Putamen (tissue), 1 donor: Measurements from ENCODE around the gene PBRM1.

ENCODE experiments used
- DNase-seq: peaks from one replicate; pipeline ENCODE4 v3.0.0-alpha.2; 2016; ENCODE audit warnings: low spot score

Gene PBRM1

DNA sequence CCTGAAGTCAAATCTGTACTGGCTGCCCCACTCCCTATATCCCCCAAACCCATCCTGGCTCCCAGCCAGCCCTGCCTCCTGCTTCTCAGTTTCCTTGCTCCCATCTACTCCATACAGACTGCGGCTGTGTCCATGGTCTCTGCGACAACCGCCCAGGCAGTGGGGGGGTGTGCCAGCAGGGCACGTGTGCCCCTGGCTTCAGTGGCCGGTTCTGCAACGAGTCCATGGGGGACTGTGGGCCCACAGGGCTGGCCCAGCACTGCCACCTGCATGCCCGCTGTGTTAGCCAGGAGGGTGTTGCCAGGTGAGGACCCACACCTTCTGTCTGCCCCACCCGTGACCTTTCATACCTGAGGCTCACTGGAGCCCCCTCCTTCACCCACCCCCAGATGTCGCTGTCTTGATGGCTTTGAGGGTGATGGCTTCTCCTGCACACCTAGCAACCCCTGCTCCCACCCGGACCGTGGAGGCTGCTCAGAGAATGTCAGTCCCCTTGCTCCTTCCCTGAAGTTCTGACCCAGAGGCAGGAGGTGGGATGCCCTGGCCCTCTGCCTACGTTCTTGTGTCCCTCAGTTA, 175.9 kb downstream of the PBRM1 start:
- DNase-seq = no peak

DNA sequence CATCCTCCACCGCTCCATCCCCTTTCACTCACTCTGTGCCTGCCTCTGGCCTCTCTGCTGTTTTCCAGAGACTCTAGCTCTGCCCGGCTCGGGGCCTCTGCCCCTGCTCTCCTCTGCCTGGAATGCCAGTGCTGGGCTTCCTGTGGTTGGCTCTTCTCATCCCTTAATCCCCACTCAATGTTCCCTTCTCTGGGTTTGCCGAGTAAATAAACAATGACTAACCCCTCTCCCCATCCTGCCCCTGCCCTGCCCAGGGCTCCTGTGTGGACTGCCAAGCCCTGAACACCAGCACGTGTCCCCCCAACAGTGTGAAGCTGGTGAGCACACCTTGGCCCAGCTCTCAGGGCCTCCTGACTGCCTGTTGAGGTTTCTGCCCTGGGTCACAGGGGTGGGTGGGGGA, 178.4 kb downstream of the PBRM1 start:
- no peak for DNase-seq

DNA sequence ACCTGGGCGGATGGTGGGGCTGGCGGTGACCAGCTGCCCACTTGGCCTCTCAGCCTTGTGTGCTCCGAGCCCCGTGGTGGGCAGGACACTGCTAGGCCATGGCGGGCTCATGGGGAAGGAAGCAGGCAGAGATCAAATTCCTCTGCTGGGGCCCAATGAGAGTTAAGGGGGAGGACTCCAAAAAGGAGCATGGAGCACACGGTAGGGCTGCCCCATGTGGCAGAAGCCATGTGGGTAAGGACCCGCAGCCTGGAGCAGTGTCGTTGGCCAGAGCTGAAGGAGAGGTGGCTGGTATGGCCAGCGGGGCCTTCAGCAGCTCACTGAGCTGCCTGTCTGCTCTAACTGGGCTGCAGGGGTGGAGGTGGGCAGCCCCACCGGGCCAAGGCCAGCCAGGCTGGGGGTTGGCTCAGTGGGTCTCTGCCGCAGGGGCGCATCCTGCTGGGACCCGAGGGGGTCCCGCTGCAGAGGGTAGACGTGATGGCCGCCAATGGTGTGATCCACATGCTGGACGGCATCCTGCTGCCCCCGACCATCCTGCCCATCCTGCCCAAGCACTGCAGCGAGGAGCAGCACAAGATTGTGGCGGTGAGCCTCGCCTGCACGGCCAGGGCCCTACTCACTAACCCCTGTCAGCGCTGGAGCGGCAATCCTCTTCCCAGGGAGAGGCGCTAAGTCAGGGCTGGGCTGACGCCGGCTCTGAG, 179.3 kb downstream of the PBRM1 start:
- DNase-seq = no peak

DNA sequence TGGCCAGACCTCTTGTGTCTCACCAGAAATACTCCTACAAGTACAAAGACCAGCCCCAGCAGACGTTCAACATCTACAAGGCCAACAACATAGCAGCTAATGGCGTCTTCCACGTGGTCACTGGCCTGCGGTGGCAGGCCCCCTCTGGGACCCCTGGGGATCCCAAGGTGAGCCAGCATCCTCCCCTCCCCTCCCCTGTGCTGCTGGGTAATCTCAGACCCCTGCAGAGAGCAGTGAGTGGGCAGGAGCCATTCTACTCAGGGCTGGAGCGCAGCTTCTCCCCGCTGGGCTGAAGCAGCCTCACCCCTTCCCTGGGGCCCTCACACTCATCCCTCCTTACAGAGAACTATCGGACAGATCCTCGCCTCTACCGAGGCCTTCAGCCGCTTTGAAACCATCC, 180.7 kb downstream of the PBRM1 start:
- no peak for DNase-seq

DNA sequence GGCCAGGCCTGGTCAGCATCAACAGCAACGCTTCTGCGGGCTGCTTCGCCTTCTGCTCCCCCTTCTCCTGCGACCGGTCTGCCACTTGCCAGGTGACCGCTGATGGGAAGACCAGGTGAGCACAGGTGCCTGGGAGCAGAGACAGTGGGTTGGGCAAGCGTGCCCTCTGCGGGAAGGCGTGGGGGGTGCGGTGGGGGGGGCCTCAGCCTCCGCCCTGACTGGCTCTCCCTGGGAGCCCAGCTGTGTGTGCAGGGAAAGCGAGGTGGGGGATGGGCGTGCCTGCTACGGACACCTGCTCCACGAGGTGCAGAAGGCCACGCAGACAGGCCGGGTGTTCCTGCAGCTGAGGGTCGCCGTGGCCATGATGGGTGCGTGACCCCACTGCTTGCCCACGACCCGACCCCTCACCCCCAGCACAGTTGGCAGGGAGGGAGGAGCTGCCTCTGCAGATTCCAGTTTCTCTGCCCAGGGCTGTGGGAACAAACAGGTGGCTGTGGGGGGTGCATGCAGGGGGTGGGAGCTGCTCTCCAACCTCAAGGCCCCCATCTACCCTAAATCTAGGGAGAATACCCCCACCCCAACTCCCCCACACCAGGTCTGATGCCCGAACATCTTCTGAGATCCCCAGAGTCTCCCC, 181.8 kb downstream of the PBRM1 start:
- no peak for DNase-seq

DNA sequence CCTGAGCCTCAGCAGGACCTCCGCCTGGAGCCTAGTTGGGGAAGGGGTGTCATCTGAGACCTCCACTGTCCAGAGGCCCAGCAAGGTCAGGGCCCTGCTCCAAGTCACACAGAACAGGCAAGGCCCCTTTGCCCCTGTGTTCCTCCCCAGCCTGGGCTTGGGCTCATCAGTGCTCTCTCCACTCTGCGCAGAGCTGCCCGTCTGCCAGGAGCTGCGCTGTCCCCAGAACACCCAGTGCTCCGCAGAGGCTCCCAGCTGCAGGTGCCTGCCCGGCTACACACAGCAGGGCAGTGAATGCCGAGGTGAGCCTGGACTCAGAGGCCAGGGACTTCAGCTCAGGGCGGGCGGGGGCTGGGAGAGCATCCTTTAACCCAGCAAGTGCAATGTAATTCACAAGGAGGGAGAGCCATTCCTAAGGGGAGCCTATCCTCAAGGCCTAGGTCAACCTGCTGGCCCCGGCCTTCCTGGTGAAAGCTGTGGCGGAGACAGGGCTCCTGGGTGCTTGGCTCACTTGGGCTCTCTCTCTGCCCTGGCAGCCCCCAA, 182.8 kb downstream of the PBRM1 start:
- no peak for DNase-seq

DNA sequence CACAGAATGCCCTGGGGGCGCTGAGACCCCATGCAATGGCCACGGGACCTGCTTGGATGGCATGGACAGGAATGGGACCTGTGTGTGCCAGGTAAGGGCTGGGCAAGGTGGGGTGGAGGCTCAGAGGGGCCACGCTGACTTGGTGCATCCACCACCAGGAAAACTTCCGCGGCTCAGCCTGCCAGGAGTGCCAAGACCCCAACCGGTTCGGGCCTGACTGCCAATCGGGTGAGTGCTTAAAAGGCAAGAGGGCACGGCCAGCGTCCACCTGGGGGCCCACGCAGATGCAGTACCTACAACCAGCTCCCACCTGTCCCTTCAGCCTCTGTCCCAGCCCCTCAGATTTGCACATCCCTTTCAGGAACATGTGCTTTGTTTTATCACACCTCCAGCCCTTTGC, 183.7 kb downstream of the PBRM1 start:
- DNase-seq = no peak

DNA sequence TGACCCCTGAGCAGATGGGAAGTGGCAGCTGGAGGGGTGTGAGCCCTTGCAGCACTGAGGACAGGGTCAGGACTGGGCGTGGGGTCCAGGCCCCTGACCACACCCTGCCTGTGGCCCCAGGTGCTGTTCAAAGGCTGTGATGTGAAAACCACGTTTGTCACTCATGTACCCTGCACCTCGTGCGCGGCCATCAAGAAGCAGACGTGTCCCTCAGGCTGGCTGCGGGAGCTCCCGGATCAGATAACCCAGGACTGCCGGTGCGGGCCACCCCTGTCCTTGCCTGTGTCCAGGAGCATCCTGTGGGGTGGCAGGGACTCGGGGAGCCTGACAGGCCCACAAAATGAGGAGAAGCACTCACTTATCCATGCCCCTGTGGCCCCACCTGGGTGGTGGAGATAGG, 184.7 kb downstream of the PBRM1 start:
- no peak for DNase-seq

DNA sequence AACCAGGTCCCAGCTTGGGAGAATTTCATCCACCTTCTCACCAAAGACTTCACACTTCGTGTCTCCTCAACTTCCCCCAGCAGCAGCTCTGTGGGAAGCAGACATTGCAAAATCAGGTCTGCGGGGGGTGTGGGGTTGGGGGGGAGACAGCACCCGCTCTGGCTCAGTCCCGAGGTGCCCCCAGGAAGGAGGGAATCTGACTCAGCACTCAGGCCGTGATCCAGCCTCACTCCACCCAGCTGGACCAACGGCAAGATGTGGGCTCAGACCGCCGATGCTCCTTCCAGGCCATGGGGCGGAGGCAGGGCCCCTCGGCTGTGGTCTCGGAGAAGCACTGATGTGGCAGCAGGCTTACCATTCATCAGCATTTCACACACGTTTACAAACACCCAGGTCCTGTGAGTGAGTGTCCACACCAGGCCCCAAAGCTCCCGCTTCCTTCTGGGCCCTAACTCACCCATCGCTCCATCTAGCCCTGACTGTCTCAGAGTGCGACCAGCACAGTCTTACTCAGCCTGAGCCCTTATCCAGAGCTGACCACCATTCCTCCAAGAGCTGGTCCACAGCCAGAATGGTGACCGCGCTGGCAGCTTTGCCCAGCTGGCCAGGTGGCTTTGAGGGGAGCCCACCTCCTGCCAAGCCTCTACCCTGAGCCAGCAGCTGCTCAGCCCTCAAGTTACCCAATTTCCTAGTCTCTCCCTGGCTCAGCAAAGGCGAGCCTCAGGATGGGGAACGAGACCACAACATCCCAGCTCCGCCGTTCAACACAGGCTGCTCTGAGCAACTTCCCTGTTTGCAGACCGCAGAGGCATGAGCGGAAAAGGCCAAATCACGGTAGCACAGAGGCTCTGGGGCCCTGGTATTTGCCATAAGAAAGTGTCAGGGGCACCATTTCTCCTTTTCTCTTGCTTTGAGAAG, 187.3 kb downstream of the PBRM1 start:
- DNase-seq = peak; percentile 44

DNA sequence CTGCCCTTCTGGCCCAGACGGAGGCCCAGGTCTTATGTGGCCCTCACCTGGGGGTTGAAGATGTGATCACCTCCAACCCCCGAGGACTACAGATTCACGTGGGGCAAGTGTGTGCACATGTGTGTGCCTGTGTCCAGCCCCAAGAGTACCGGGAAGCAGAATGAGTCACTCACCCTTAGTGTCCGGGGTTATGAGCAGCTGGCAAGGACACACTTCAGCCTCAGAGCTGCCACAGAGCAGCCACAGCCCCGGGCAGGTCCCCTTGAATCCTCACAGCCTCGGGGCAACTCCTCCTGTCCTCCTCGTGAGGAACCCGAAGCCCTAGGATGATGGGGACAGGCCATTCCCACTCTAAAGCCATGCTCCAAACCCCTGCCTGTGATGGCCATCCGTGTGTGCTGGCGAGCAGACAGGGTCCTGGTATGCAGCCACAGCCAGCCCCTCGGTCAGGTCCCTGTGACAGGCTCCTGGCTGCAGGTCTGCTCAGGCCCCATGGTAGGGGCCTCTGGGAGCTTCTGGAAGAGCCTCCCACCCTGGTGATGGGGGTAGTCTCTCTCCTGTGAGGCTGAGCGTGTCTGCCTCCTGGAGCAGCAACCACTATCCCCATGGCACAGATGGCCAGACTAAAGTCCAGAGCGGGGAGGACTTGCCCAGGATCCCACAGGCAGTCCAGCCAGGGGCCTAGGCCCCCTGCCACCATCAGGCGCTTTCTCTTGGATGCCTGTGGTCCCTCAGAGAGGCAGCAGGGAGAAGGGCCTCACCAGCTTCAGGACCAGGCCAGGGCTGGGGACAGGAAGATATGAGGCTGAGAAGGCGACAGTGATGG, 189.7 kb downstream of the PBRM1 start:
- DNase-seq = no peak
